NCI-H187 (cell line): ENCODE data around the gene GPR162.

ENCODE experiments used
- DNase-seq, 2 experiments: peaks; one replicate each; lab custom pipeline; 2025; lab: John Stamatoyannopoulos, UW

The GPR162 gene

GRCh38 chr12:6788972-6789924 is 32.4 kb upstream of the GPR162 start, which contains the start of gene CD4:
Gene CD4, plus strand, starts transcription at chr12:6789528. Its CDS starts 10,611 bp downstream, at chr12:6800139.
- DNase-seq = no peak

- no peak for DNase-seq
These were observed 31.0 kb upstream of the GPR162 start for GRCh38 chr12:6790496-6791150.

GRCh38 chr12:6791931-6792520 is 29.6 kb upstream of the GPR162 start:
- no peak for DNase-seq

DNA sequence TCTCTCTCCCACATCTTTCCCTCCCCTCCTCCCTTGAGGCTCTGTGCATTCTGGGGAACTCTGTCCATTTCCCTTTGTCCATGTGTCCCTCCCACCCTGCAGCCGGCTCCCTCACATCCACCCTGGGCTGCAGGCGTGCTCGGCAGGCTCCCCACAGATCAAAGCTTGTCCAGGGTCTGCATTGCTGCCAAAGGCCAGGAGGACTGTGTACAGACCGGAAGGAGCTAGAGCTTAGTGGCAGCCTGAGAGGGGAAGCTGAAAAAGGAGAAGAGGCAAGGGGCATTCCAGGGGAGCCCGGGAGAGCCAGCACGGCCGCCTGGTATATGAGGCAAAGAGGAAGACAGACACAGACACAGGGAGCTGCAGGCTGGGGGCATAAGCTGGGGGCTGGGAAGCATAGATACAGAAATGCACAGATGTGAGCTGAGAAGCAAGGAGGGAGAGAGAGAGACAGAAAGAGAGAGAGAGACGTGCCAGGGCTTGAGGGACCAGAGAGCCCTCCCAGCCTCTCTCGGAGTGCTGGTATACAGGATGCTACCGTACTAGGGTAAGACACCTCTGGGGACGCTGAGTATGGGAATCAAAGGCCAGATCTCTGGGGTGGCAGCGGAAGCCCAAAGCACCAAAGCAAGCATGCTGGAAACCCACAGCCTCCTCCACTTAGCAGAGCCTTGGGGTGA is 29.0 kb upstream of the GPR162 start:
- no peak for DNase-seq

GRCh38 chr12:6795088-6795487 is 26.5 kb upstream of the GPR162 start:
- no peak for DNase-seq

DNA sequence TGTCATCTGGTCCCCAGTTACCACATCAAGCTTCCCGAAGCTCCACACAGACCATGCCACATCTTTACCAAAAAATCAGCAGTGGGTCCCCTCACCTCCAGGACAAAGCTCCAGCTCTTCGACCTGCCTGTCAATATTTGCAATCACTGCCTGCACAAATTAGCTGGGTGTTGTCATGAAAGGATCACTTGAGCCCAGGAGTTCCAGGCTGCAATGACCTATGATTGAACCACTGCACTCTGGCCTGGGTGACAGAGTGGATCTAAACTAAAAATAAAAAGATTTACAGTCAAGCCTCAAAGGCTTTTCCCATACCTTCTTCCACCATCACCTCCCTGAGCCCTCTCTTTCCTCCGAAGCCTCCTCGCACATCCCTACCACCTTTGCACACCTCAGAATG is 25.0 kb upstream of the GPR162 start:
- DNase-seq = no peak

DNA sequence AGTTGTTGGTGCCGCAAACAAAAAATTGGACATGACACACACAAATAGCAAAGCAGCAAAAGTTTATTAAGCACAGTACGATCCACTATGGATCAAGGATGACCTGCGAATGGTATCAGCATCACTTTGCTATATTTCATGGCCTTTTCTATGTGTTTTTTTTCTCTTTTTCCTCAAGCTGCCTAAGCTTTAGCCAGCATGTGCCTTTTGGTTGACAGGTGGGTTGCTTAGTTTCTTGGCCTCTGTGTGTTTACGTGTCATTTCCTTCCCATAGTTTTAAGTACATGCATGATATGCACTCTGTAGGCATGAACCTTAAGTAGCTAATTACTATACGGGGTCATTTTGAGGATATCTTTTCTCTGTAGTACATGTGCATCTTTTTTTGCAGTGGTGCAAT is 22.5 kb upstream of the GPR162 start:
- DNase-seq = no peak

DNA sequence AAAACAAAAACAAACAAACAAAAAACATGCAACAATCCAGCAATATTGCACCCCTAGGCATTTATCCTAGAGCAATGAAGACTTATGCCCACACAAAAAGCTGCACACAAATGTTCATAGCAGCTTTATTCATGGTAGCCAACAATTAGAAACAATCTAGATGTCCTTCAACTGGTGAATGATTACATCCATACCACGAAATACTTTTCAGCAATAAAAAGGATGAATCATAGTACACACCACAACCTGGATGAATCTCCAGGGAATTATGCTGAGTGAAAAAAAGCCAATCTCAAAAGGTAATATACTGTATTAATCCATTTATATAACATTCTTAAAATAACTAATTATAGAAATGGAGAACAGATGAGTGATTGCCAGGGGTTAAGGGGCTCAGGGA is 14.5 kb upstream of the GPR162 start:
- no peak for DNase-seq

GRCh38 chr12:6809056-6809455 is 12.6 kb upstream of the GPR162 start:
- no peak for DNase-seq

GRCh38 chr12:6810758-6811157 is 10.9 kb upstream of the GPR162 start:
- no peak for DNase-seq

GRCh38 chr12:6813363-6813762 is 8.3 kb upstream of the GPR162 start:
- no peak for DNase-seq

- no peak for DNase-seq
These were observed 5.0 kb upstream of the GPR162 start for GRCh38 chr12:6816598-6816997.

DNA sequence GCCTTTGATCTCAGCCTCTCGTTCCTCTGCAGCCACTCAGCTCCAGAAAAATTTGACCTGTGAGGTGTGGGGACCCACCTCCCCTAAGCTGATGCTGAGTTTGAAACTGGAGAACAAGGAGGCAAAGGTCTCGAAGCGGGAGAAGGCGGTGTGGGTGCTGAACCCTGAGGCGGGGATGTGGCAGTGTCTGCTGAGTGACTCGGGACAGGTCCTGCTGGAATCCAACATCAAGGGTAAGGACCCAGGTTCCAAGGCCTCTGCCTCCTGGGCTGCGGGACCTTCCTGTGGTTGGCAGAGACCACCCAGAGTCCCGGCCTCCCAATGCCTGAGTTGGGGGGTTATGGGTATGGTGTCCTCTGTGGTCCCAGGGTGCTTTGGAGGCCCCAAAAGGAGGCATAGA is 4.5 kb upstream of the GPR162 start:
- no peak for DNase-seq

GRCh38 chr12:6817662-6818157 is 3.9 kb upstream of the GPR162 start:
- no peak for DNase-seq

GRCh38 chr12:6818222-6818621 is 3.4 kb upstream of the GPR162 start:
- no peak for DNase-seq

DNA sequence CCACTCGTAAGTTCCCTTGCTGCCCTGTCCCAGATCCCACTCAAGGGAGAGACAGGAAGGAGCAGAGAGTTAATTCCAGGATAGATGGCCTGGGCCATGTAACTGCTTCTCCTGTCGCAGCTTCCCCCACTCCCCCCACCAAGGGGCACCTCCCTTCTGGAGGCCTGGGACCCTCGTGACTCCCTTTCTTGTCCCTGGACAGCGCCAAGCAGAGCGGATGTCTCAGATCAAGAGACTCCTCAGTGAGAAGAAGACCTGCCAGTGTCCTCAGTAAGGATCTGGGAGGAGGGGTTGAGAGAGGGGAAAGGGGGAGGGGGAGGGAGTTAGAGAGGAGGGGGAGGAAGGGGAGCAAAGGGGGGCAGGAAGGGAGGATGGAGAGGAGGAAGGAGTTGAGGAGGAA is 3.0 kb upstream of the GPR162 start:
- DNase-seq = no peak

DNA sequence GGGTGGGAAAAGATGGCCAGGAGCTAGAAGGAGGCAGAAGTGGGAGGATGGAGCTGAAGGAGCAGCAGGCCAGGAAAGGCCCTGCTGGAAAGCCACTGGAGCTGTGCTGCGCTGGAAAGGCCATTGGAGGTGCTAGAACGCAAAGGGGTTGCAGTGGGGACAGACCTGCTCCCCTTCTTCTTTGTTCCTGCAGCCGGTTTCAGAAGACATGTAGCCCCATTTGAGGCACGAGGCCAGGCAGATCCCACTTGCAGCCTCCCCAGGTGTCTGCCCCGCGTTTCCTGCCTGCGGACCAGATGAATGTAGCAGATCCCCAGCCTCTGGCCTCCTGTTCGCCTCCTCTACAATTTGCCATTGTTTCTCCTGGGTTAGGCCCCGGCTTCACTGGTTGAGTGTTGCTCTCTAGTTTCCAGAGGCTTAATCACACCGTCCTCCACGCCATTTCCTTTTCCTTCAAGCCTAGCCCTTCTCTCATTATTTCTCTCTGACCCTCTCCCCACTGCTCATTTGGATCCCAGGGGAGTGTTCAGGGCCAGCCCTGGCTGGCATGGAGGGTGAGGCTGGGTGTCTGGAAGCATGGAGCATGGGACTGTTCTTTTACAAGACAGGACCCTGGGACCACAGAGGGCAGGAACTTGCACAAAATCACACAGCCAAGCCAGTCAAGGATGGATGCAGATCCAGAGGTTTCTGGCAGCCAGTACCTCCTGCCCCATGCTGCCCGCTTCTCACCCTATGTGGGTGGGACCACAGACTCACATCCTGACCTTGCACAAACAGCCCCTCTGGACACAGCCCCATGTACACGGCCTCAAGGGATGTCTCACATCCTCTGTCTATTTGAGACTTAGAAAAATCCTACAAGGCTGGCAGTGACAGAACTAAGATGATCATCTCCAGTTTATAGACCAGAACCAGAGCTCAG is 2.3 kb upstream of the GPR162 start:
- DNase-seq = no peak

GRCh38 chr12:6820166-6820565 is 1.5 kb upstream of the GPR162 start:
- no peak for DNase-seq

DNA sequence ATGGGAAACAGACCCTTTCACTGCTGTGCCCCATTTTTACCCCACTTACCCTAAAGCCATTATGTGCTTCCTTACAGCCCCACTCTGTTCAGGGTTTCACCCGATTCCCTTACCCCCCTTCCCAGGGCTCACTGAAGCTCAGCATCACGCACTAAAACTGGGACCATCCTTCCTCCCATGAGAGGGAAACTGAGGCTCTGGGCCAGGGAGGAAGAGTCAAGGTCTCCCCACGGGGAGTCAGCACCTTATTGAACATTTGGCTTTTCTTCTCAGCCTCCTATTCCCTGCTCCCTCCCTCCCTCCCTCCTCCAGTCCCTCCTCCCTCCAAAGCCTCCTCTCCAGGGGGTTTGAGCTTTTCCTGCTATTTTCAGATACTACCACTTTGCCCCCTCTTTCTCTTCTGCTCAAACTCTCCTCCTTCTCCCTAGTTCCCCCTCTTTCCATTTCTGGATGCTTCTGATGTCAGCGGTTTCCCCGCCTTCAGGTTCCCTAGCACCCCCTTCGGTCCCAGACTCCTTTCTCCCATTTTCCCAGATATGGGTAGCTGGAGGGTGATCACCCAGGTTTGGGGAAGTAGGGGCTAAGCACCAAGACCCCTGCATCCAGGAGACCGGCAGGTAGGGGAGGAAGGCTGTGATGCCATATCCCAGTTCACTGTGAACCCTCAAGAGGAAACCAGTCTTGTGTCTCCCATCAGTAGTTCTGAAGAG is 960 bp downstream of the GPR162 start:
- no peak for DNase-seq
